H1 (cell line): ENCODE measurements around the gene TTC32. TPM values are rescaled to one million over a fixed set of nuclear protein-coding genes. Genes with fewer than 3 reads are reported as not detected.

ENCODE experiments used
- CTCF ChIA-PET: fragments of 300-600 bp; sonication (Branson Sonifier 250); formaldehyde crosslinking; loops from one replicate; lab custom pipeline; 2021; ENCODE audit not compliant: partially characterized antibody; lab: Charles Lee
- POLR2A ChIA-PET: fragments of 300-600 bp; sonication (Branson Sonifier 250); formaldehyde crosslinking; loops from one replicate; lab custom pipeline; 2021; ENCODE audit warnings: inconsistent platforms; ENCODE audit not compliant: partially characterized antibody; lab: Charles Lee
- DNase-seq, 2 experiments: peaks; one replicate each; pipeline versions ENCODE4 v3.0.0 to v3.0.0-alpha.2; 2010 to 2022; ENCODE audit warnings: low spot score in 2 of 2, low read depth in 1 of 2, mixed read lengths in 1 of 2
- FAIRE-seq: peaks from 2 replicates; lab custom pipeline; 2011; peaks lifted over from hg19 to GRCh38; lab: Jason Lieb, UNC
- H2AFZ ChIP-seq: 2 replicates; pipeline ENCODE4 v1.8.1; 2012; ENCODE audit warnings: low read length, inconsistent platforms
- H2AK5ac ChIP-seq: 2 replicates; pipeline ENCODE4 v1.6.1; 2013; ENCODE audit warnings: low read depth, low read length
- H2BK120ac ChIP-seq: replicated peaks from 2 replicates; pipeline ENCODE3; 2013; ENCODE audit warnings: low read depth, low read length, inconsistent platforms
- H2BK12ac ChIP-seq: 2 replicates; pipeline ENCODE4 v1.6.1; 2013; ENCODE audit warnings: low read depth, low read length
- H2BK15ac ChIP-seq: 2 replicates; pipeline ENCODE4 v1.6.1; 2013; ENCODE audit warnings: low read length
- H2BK20ac ChIP-seq: 2 replicates; pipeline ENCODE4 v1.6.1; 2013; ENCODE audit warnings: low read length
- H2BK5ac ChIP-seq: 2 replicates; pipeline ENCODE4 v1.6.1; 2013; ENCODE audit warnings: low read depth, low read length
- H3K14ac ChIP-seq: 2 replicates; pipeline ENCODE4 v1.6.1; 2013; ENCODE audit warnings: inconsistent platforms; ENCODE audit not compliant: insufficient read length
- H3K18ac ChIP-seq: 2 replicates; pipeline ENCODE4 v1.6.1; 2013; ENCODE audit warnings: low read length; ENCODE audit errors: extremely low read depth
- H3K23ac ChIP-seq: 2 replicates; pipeline ENCODE4 v1.6.1; 2013; ENCODE audit warnings: inconsistent platforms; ENCODE audit not compliant: insufficient read length
- H3K23me2 ChIP-seq: 2 replicates; pipeline ENCODE4 v1.6.1; 2013; ENCODE audit warnings: low read depth, low read length
- H3K27ac ChIP-seq: 2 replicates; pipeline ENCODE4 v1.6.1; 2011; ENCODE audit warnings: low read depth, low read length, inconsistent platforms
- H3K27me3 ChIP-seq, 4 experiments: replicated peaks in 1 of 4; 1 replicate in 1 of 4; 2 replicates in 3 of 4; pipeline versions ENCODE4 v1.6.1 to v1.8.1; 2011 to 2013; ENCODE audit warnings: low read length in 3 of 4, mild to moderate bottlenecking in 3 of 4, inconsistent platforms in 2 of 4, mixed read lengths in 2 of 4, moderate library complexity in 1 of 4; ENCODE audit not compliant: control insufficient read depth in 3 of 4, insufficient read depth in 3 of 4; ENCODE audit errors: extremely low read depth in 1 of 4
- H3K36me3 ChIP-seq, 4 experiments: 2 replicates each; pipeline versions ENCODE4 v1.6.1 to v1.8.1; 2011 to 2013; ENCODE audit warnings: mild to moderate bottlenecking in 4 of 4, low read length in 3 of 4, moderate library complexity in 2 of 4, control low read depth in 1 of 4, inconsistent platforms in 1 of 4; ENCODE audit not compliant: insufficient read depth in 4 of 4, control insufficient read depth in 2 of 4
- H3K4ac ChIP-seq: replicated peaks from 2 replicates; pipeline ENCODE3; 2013; ENCODE audit warnings: low read length, low read depth, mixed read lengths, inconsistent platforms; ENCODE audit not compliant: insufficient read length
- H3K4me1 ChIP-seq, 4 experiments: replicated peaks in 1 of 4; 1 replicate in 1 of 4; 2 replicates in 3 of 4; pipeline versions ENCODE4 v1.6.1 to v1.8.1; 2011 to 2013; ENCODE audit warnings: low read length in 3 of 4, inconsistent platforms in 2 of 4, mixed read lengths in 1 of 4; ENCODE audit not compliant: insufficient read depth in 4 of 4, control insufficient read depth in 3 of 4
- H3K4me2 ChIP-seq, 2 experiments: 2 replicates each; pipeline versions ENCODE4 v1.6.1 to v1.8.1; 2011 to 2013; ENCODE audit warnings: low read depth in 2 of 2, low read length in 2 of 2, control low read depth in 1 of 2, inconsistent platforms in 1 of 2, mild to moderate bottlenecking in 1 of 2; ENCODE audit not compliant: insufficient read depth in 1 of 2
- H3K4me3 ChIP-seq, 4 experiments: fragments of 200-600, 300-600 bp in 1 of 4; sonication (generic), shearing (Covaris generic), sonication (Bioruptor Twin) in 1 of 4; 2 replicates each; pipeline versions ENCODE4 v1.5.1 to v1.8.1; 2011 to 2016; ENCODE audit warnings: low read length in 4 of 4, low read depth in 3 of 4, control low read depth in 2 of 4, inconsistent platforms in 2 of 4, mild to moderate bottlenecking in 2 of 4, mixed read lengths in 1 of 4, moderate library complexity in 1 of 4; ENCODE audit not compliant: insufficient read depth in 2 of 4; ENCODE audit errors: extremely low read depth in 1 of 4
- H3K56ac ChIP-seq: replicated peaks from 2 replicates; pipeline ENCODE3; 2013; ENCODE audit warnings: low read depth, mild to moderate bottlenecking, mixed read lengths, low read length, inconsistent platforms; ENCODE audit not compliant: insufficient read length
- H3K79me1 ChIP-seq: 2 replicates; pipeline ENCODE4 v1.6.1; 2013; ENCODE audit warnings: low read depth, low read length, control low read depth
- H3K79me2 ChIP-seq, 2 experiments: 2 replicates each; pipeline versions ENCODE4 v1.6.1 to v1.8.1; 2012 to 2013; ENCODE audit warnings: low read length in 2 of 2, mild to moderate bottlenecking in 2 of 2, inconsistent platforms in 1 of 2; ENCODE audit not compliant: insufficient read depth in 2 of 2, control insufficient read depth in 1 of 2
- H3K9ac ChIP-seq, 4 experiments: replicated peaks in 1 of 4; 1 replicate in 1 of 4; 2 replicates in 3 of 4; pipeline versions ENCODE4 v1.6.1 to v1.8.1; 2011 to 2013; ENCODE audit warnings: low read depth in 3 of 4, low read length in 3 of 4, control low read depth in 2 of 4, mild to moderate bottlenecking in 2 of 4, moderate library complexity in 2 of 4, inconsistent platforms in 1 of 4; ENCODE audit errors: extremely low read depth in 1 of 4
- H3K9me3 ChIP-seq, 2 experiments: 2 replicates each; pipeline versions ENCODE4 v1.6.1 to v1.8.1; 2012 to 2013; ENCODE audit warnings: mild to moderate bottlenecking in 2 of 2, moderate library complexity in 2 of 2, control low read depth in 1 of 2, inconsistent platforms in 1 of 2, low read depth in 1 of 2, low read length in 1 of 2, mixed read lengths in 1 of 2; ENCODE audit not compliant: insufficient read depth in 2 of 2
- H4K20me1 ChIP-seq, 2 experiments: replicated peaks in 1 of 2; 2 replicates each; pipeline versions ENCODE3 to v1.8.1; 2011 to 2013; ENCODE audit warnings: inconsistent platforms in 2 of 2, low read length in 2 of 2, mild to moderate bottlenecking in 1 of 2; ENCODE audit not compliant: insufficient read depth in 2 of 2, control insufficient read depth in 1 of 2
- H4K5ac ChIP-seq: 2 replicates; pipeline ENCODE4 v1.6.1; 2013; ENCODE audit warnings: low read length, low read depth, mixed read lengths, inconsistent platforms; ENCODE audit not compliant: insufficient read length
- H4K8ac ChIP-seq: 2 replicates; pipeline ENCODE4 v1.8.0; 2013; ENCODE audit warnings: mild to moderate bottlenecking, moderate library complexity, low read length, inconsistent platforms; ENCODE audit not compliant: insufficient read depth; ENCODE audit errors: extremely low read depth
- H4K91ac ChIP-seq: replicated peaks from 2 replicates; pipeline ENCODE3; 2013; ENCODE audit warnings: low read length, mixed read lengths, inconsistent platforms; ENCODE audit not compliant: insufficient read length
- CBX5 ChIP-seq: fragments of 300-800, 300-1000 bp; sonication (generic); IDR thresholded peaks from 2 replicates; pipeline ENCODE4 v1.7.1; 2016; ENCODE audit warnings: antibody characterized with exemption, low read length, low read depth
- CHD1 ChIP-seq: IDR thresholded peaks from 2 replicates; pipeline ENCODE4 v1.6.1; 2012; ENCODE audit warnings: low read depth, low read length, improper control_type of control experiment
- CREB1 ChIP-seq: IDR thresholded peaks from 2 replicates; pipeline ENCODE4 v1.6.1; 2012; ENCODE audit warnings: inconsistent platforms
- EGR1 ChIP-seq: IDR thresholded peaks from 2 replicates; pipeline ENCODE4 v1.6.1; 2011; ENCODE audit warnings: low read depth, low read length, borderline replicate concordance
- GTF2F1 ChIP-seq: IDR thresholded peaks from 2 replicates; pipeline ENCODE4 v1.6.1; 2012; ENCODE audit warnings: low read depth, low read length, improper control_type of control experiment, borderline replicate concordance
- HDAC6 ChIP-seq: IDR thresholded peaks from one replicate; pipeline ENCODE4 v1.7.1; 2012; ENCODE audit warnings: low read depth, mild to moderate bottlenecking, inconsistent platforms, low read length, moderate library complexity
- JUND ChIP-seq: IDR thresholded peaks from 2 replicates; pipeline ENCODE4 v1.6.1; 2011; ENCODE audit warnings: mild to moderate bottlenecking, improper control_type of control experiment, low read length
- KDM1A ChIP-seq: fragments of 200-600, 300-600 bp; sonication (generic); IDR thresholded peaks from 2 replicates; pipeline ENCODE4 v1.7.1; 2016; ENCODE audit warnings: mild to moderate bottlenecking, low read length, borderline replicate concordance
- RFX5 ChIP-seq: IDR thresholded peaks from 2 replicates; pipeline ENCODE4 v1.6.1; 2011; ENCODE audit warnings: low read depth, low read length, improper control_type of control experiment, borderline replicate concordance
- SP1 ChIP-seq: IDR thresholded peaks from 2 replicates; pipeline ENCODE4 v1.6.1; 2011; ENCODE audit warnings: low read depth, low read length
- TCF12 ChIP-seq: IDR thresholded peaks from 2 replicates; pipeline ENCODE4 v1.6.1; 2011; ENCODE audit warnings: low read depth, mild to moderate bottlenecking, low read length
- WGBS, 2 experiments: shearing (Covaris generic) in 1 of 2; methylation state at CpG; one replicate each; pipeline versions ENCODE4 v1.1.6 to v1.1.7; 2013 to 2015; ENCODE audit warnings: low lambda C conversion rate in 2 of 2, mixed read lengths in 2 of 2, inconsistent platforms in 1 of 2, low coverage in 1 of 2, missing lambda C conversion rate in 1 of 2; ENCODE audit not compliant: insufficient replicate concordance in 2 of 2, insufficient coverage in 1 of 2, insufficient read length in 1 of 2; ENCODE audit errors: extremely low coverage in 1 of 2, missing lambda C conversion rate in 1 of 2; 5-methylcytosine and 5-hydroxymethylcytosine counted together
- polyA plus RNA-seq, 7 experiments: library from polyadenylated mRNA; depleted of rRNA in 3 of 7; stranded (reverse) in 5 of 7; unstranded in 2 of 7; fragments of >200 nt in 5 of 7; fragments of 200-250 nt in 2 of 7; gene quantifications; 1 replicate in 5 of 7; 2 replicates in 1 of 7; 4 replicates in 1 of 7; pipeline versions ENCODE4 v1.2.1 to v1.2.3, GENCODE V29; 2011 to 2013; ENCODE audit warnings: missing spikeins in 2 of 7, mixed read lengths in 2 of 7
- total RNA-seq: library from RNA; stranded (reverse); fragmentation: NEBNext Ultra II Directional; extraction: Animal tissue kit (Norgen Biotek cat#: 25700); gene quantifications from 2 replicates; pipeline ENCODE4 v1.2.1, GENCODE V29; 2021
- TF ChIP-seq, protein P1 (sequence below): IDR thresholded peaks from 2 replicates; pipeline ENCODE4 v1.6.1; 2012; ENCODE audit warnings: inconsistent platforms

The TTC32 gene
- total and polyA plus RNA-seq, 2 of the 8 experiments (the other 6 are each of a cell fraction or from before 2014, with no cell fraction given), result 6.8 to 8.7 TPM

DNA sequence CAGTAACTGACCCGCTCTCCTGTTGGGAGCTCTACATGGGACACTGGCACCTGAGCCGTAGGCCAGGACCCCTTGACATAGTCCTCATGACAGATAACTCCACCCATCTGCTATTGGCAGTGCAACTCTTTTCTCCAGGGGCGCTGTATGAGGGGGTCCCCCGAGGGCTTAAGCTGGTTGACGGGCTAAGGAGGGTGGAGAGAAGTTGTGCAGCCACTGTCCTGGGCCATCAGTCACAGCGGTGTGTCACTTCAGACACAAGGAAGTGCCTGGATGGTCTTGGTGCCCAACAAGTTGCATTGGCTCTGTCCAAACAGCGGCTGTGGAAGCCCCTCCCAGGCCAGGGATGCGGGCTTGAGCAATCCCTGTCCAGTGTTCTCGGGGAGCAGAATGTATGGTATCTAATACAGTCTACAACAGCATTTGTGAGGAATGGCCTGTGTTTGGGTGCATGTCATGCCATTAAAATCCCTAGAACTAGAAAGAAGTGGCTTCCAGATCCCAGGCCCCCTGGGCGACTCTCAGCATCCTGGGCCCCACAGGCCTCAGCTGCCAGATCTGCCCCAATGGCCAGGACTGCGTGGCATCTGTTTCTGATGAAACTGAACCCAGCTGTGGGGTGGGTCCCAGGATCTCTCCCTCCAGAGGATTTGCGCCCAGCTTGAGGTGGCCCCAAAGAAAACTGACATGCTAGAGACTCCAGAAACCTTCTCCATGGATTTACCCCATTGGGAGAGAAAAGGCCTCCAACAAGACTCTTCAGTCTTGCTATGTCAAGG, 23.3 kb downstream of the TTC32 start:
- no peaks in the 10 kb centered on the region for H3K23me2 ChIP-seq
- no peak overlapping the region for H3K4ac ChIP-seq
- H2AK5ac ChIP-seq, result no peak overlapping the region
- no peak overlapping the region for H3K4me3 ChIP-seq
- H3K36me3 ChIP-seq, result no peaks in the 10 kb centered on the region
- no peaks in the 10 kb centered on the region; the same call in 1 of the 2 replicates for H3K79me1 ChIP-seq
- no peak overlapping the region for H3K56ac ChIP-seq
- WGBS, 2 experiments, result 80% methylated on average over 12 of the region's 12 CpGs; no CpG with 5 or more reads in 1 of the 2 experiments
- POLR2A ChIA-PET, result interaction anchor here (1.1 kb wide), 2 partner anchors 9 to 23 kb away, joined by 3 read pairs; no protein-coding TSS in a partner anchor
- H3K9me3 ChIP-seq, result no peaks in the 10 kb centered on the region
- CTCF ChIA-PET, result interaction anchor here (1.0 kb wide), 1 partner anchor 14 kb away, joined by 3 read pairs; no protein-coding TSS in a partner anchor
- H2BK5ac ChIP-seq, result no peak overlapping the region
- no peak overlapping the region for H2BK20ac ChIP-seq
- no peak overlapping the region for H4K5ac ChIP-seq
- no peak overlapping the region for H2AFZ ChIP-seq
- no peak overlapping the region for H4K91ac ChIP-seq
- no peak overlapping the region for H3K14ac ChIP-seq
- no peak for DNase-seq
- no peak overlapping the region for H2BK15ac ChIP-seq
- no peak overlapping the region for H2BK120ac ChIP-seq
- H3K27ac ChIP-seq, result no peak overlapping the region
- no peak overlapping the region for H3K4me2 ChIP-seq
- H3K27me3 ChIP-seq, result peaks cover 0 to 2% (median 0%) of the 10 kb centered on the region in 4 experiments; a peak in 1 of 7 replicates
- FAIRE-seq, result no peak
- no peaks in the 10 kb centered on the region for H3K4me1 ChIP-seq
- H3K18ac ChIP-seq, result no peak overlapping the region
- H4K8ac ChIP-seq, result no peak overlapping the region
- no peaks in the 10 kb centered on the region for H4K20me1 ChIP-seq
- H3K79me2 ChIP-seq, result no peaks in the 10 kb centered on the region
- H2BK12ac ChIP-seq, result no peak overlapping the region
- no peak overlapping the region for H3K9ac ChIP-seq
- H3K23ac ChIP-seq, result no peak overlapping the region
- TF ChIP-seq CHD1 (no peak), EGR1 (no peak), KDM1A (no peak), HDAC6 (no peak), SP1 (no peak), GTF2F1 (no peak), RFX5 (no peak), TCF12 (no peak), CREB1 (no peak), JUND (no peak), CBX5 (no peak)
- TF ChIP-seq, protein P1, sequence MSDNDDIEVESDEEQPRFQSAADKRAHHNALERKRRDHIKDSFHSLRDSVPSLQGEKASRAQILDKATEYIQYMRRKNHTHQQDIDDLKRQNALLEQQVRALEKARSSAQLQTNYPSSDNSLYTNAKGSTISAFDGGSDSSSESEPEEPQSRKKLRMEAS, result no peak
